ENCODE data around the gene PTCSC3.

GRCh38 chr14:36171607-36172006 is 4.9 kb downstream of the PTCSC3 start:
- TF ChIP-seq, protein P1, sequence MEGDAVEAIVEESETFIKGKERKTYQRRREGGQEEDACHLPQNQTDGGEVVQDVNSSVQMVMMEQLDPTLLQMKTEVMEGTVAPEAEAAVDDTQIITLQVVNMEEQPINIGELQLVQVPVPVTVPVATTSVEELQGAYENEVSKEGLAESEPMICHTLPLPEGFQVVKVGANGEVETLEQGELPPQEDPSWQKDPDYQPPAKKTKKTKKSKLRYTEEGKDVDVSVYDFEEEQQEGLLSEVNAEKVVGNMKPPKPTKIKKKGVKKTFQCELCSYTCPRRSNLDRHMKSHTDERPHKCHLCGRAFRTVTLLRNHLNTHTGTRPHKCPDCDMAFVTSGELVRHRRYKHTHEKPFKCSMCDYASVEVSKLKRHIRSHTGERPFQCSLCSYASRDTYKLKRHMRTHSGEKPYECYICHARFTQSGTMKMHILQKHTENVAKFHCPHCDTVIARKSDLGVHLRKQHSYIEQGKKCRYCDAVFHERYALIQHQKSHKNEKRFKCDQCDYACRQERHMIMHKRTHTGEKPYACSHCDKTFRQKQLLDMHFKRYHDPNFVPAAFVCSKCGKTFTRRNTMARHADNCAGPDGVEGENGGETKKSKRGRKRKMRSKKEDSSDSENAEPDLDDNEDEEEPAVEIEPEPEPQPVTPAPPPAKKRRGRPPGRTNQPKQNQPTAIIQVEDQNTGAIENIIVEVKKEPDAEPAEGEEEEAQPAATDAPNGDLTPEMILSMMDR (IDR thresholded peaks at IDR 0.05): no peak
- no peak for TF ChIP-seq POLR2AphosphoS5 (IDR thresholded peaks at IDR 0.05; ENCODE audit: insufficient read depth in 1 of 2, low read depth in 1 of 2)
- no peak for TF ChIP-seq POLR2A (IDR thresholded peaks at IDR 0.05)
